GM23338 (cell line): Measurements from ENCODE around the gene KCTD13.
"Not testable (repeated sequence)": the region's sequence is repeated elsewhere in the genome, so short reads cannot be mapped to it uniquely, and the experiment has no call there.

Experiments
- EZH2 ChIP-seq: fragments of 200-600 bp; sonication (generic); IDR thresholded peaks from one replicate; pipeline ENCODE4 v1.8.0; 2017; ENCODE audit warnings: antibody characterized with exemption, mild to moderate bottlenecking, low read depth; ENCODE audit not compliant: unreplicated experiment
- TF ChIP-seq, protein P1 (sequence below), 2 experiments: fragments of 200-600 bp in 1 of 2; sonication (generic) in 1 of 2; conservative IDR thresholded peaks; 2 replicates each; pipeline versions ENCODE4 v1.5.1 to v1.6.1; 2016 to 2017; ENCODE audit warnings: antibody characterized with exemption in 2 of 2, low read depth in 2 of 2, mild to moderate bottlenecking in 2 of 2, moderate library complexity in 1 of 2

DNA sequence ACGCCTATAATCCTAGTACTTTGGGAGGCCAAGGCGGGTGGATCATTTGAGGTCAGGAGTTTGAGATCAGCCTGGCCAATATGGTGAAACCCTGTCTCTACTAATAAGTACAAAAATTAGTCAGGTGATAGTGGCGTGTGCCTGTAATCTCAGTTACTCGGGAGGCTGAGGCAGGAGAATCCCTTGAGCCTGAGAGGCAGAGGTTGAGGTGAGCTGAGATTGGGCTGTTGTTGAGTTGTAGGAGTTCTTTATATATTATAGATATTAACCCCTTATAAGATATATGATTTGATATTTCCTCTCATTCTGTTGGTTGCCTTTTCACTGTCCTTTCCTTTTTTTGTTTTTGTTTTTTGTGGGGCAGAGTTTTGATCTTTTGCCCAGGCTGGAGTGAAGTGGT is 33.8 kb upstream of the KCTD13 start:
- TF ChIP-seq EZH2, result not testable (repeated sequence)
- TF ChIP-seq, protein P1, sequence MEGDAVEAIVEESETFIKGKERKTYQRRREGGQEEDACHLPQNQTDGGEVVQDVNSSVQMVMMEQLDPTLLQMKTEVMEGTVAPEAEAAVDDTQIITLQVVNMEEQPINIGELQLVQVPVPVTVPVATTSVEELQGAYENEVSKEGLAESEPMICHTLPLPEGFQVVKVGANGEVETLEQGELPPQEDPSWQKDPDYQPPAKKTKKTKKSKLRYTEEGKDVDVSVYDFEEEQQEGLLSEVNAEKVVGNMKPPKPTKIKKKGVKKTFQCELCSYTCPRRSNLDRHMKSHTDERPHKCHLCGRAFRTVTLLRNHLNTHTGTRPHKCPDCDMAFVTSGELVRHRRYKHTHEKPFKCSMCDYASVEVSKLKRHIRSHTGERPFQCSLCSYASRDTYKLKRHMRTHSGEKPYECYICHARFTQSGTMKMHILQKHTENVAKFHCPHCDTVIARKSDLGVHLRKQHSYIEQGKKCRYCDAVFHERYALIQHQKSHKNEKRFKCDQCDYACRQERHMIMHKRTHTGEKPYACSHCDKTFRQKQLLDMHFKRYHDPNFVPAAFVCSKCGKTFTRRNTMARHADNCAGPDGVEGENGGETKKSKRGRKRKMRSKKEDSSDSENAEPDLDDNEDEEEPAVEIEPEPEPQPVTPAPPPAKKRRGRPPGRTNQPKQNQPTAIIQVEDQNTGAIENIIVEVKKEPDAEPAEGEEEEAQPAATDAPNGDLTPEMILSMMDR (conservative IDR thresholded peaks at IDR 0.05; ENCODE audit: low read depth in 2 of 2), result not testable (repeated sequence)
